ENCODE results near the gene MDFI.
A peak's percentile ranks its signal among the peaks of the same experiment; 100 is the strongest.

The MDFI gene

GRCh38 chr6:41697861-41698781 is 59.9 kb downstream of the MDFI start:
- H3K4me3 ChIP-seq (ENCODE audit: control insufficient read depth, low read depth, low read length), result no peak overlapping the region; the same call in 1 of the 2 replicates
- peak; percentile 87 for DNase-seq (ENCODE audit: low read depth)
- TF ChIP-seq CTCF (IDR thresholded peaks at IDR 0.05; ENCODE audit: control insufficient read depth, insufficient read depth, low read depth, low read length, missing control alignments), result no peak

DNA sequence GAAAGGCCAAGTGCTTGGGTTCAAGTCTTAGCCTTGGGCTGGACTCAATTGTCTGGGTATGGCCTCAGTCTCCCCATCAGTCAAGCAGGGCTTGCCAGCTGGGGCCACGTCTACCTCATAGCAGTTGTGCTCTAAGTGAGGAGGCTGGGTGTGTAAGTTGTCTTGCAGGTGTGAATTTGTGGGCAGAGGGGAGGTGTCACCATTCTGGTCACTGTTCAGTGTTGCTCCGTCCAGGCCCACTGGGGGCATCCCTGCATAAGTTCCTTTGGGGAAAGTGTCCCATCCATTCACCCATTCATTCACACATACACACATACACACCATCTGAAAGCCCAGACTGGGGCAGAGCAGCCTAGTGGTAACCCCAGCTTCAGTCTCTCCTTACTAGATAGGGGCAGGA is 60.8 kb downstream of the MDFI start:
- TF ChIP-seq CTCF (IDR thresholded peaks at IDR 0.05; ENCODE audit: control insufficient read depth, insufficient read depth, low read depth, low read length, missing control alignments), result no peak
- no peak overlapping the region for H3K4me3 ChIP-seq (ENCODE audit: control insufficient read depth, low read depth, low read length)
- no peak for DNase-seq (ENCODE audit: low read depth)

DNA sequence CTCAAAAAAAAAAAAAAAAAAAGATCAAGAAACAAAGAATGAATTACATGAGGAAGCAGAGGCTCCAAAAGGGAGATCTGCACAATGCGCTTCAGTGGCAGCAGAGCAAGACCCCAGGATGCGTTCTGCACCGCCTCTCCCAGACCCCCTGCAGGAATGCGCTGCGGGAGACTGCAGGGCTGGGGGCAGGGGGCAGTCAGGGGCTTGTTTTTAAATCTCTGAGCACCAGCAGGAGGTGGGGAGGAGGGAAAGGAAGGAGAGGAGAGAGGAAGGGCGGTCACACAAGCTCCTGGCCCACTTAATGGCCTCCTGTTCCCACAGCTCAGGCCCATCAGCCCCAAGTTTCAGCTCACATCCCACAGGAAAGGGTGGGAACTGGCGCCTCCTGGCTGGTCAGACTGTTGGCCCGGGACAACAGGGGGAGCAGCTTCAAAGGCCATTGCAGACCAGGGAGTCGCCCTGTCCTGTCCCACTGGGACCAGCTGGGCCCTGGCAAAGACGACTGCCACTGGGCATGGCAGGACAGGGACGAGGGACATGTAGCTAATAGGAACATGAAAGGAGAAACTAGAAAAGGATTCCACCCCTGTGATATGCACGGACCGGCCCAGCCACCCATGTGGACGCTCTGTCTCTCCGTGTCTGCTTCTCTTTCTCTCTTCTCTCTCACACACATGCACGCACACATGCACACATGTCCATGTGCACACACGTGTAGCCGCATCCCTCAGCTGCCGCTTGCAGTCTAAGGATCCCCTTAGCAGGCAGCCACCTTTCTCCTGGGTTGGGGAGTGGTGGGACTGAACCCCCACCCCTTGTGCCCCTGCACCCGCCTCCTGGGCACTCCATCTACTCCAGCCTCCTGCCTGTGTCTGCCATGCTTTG is 62.4 kb downstream of the MDFI start:
- H3K4me3 ChIP-seq (ENCODE audit: control insufficient read depth, low read depth, low read length), result no peak overlapping the region
- no peak for DNase-seq (ENCODE audit: low read depth)

DNA sequence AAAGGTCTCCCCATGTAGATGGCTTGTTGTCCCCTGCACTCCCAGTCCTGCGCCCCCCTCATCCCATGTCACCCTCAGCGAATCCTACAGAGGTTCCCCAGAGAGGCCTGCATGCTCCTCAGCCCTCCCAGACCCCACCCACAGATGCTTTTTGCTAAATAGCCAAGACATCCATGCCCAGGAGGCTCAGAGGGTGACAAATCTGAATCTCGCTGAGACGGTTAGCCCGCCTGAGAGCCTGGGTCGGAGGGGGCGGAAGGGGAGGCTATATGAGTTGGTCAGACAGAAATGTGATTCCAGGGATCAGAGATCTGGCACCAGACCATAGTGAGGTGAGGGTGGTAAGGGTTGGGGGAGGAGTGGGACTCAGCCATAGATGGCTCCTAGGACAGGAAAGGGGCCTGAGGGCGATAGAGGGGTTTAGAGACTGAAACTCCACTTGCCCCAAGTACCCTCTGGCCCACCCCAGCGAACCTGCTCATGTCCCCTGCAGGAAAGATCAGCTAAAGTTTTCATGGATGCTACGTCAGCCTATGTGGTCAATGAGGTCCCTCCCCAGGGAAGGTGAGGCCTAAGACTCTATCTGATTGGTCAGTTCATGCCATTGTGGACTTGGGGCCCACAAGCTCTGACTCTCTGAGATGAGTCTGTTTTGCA is 63.9 kb downstream of the MDFI start:
- H3K4me3 ChIP-seq (ENCODE audit: control insufficient read depth, low read depth, low read length), result no peak overlapping the region
- no peak for DNase-seq (ENCODE audit: low read depth)
- TF ChIP-seq CTCF (IDR thresholded peaks at IDR 0.05; ENCODE audit: control insufficient read depth, insufficient read depth, low read depth, low read length, missing control alignments), result no peak

More for the DNA sequence above, 62.4 kb downstream of the MDFI start:
- TF ChIP-seq CTCF (IDR thresholded peaks at IDR 0.05; ENCODE audit: control insufficient read depth, insufficient read depth, low read depth, low read length, missing control alignments), result no peak

- no peak overlapping the region for H3K4me3 ChIP-seq (ENCODE audit: control insufficient read depth, low read depth, low read length)
- DNase-seq (ENCODE audit: low read depth), result no peak
- no peak for TF ChIP-seq CTCF (IDR thresholded peaks at IDR 0.05; ENCODE audit: control insufficient read depth, insufficient read depth, low read depth, low read length, missing control alignments)
Observed at GRCh38 chr6:41702771-41703494, 64.7 kb downstream of the MDFI start.

Measured in AG09309 (cell line).